ENCODE results near the gene DNASE1L2.

Gene DNASE1L2

GRCh38 chr16:2226245-2226793 lies 9.9 kb upstream of the DNASE1L2 start:
- FAIRE-seq (no peak), DNase-seq (ENCODE audit: insufficient read length, low spot score) (peak; percentile 86)
- TF ChIP-seq POLR2A (IDR thresholded peaks at IDR 0.05; ENCODE audit: low read depth, low read length): no peak

GRCh38 chr16:2226918-2227317 lies 9.3 kb upstream of the DNASE1L2 start:
- no peak for FAIRE-seq
- no peak for DNase-seq (ENCODE audit: insufficient read length, low spot score)
- no peak for TF ChIP-seq POLR2A (IDR thresholded peaks at IDR 0.05; ENCODE audit: low read depth, low read length)

GRCh38 chr16:2228161-2228824 lies 8.0 kb upstream of the DNASE1L2 start:
- no peak for DNase-seq (ENCODE audit: insufficient read length, low spot score)
- no peak for TF ChIP-seq POLR2A (IDR thresholded peaks at IDR 0.05; ENCODE audit: low read depth, low read length)
- FAIRE-seq: no peak

GRCh38 chr16:2229091-2229490 lies 7.2 kb upstream of the DNASE1L2 start:
- no peak for TF ChIP-seq POLR2A (IDR thresholded peaks at IDR 0.05; ENCODE audit: low read depth, low read length)
- FAIRE-seq: no peak

GRCh38 chr16:2229632-2230250 lies 6.5 kb upstream of the DNASE1L2 start:
- FAIRE-seq (no peak), DNase-seq (ENCODE audit: insufficient read length, low spot score) (no peak)

More at GRCh38 chr16:2229091-2229490, 7.2 kb upstream of the DNASE1L2 start:
- no peak for DNase-seq (ENCODE audit: insufficient read length, low spot score)

GRCh38 chr16:2230376-2230775 lies 5.9 kb upstream of the DNASE1L2 start:
- no peak for DNase-seq (ENCODE audit: insufficient read length, low spot score)
- FAIRE-seq: no peak
- no peak for TF ChIP-seq POLR2A (IDR thresholded peaks at IDR 0.05; ENCODE audit: low read depth, low read length)

More at GRCh38 chr16:2229632-2230250, 6.5 kb upstream of the DNASE1L2 start:
- no peak for TF ChIP-seq POLR2A (IDR thresholded peaks at IDR 0.05; ENCODE audit: low read depth, low read length)

- no peak for TF ChIP-seq POLR2A (IDR thresholded peaks at IDR 0.05; ENCODE audit: low read depth, low read length)
- DNase-seq (ENCODE audit: insufficient read length, low spot score): no peak
- FAIRE-seq: no peak
Measured at GRCh38 chr16:2231016-2231931, 5.0 kb upstream of the DNASE1L2 start.

- FAIRE-seq: no peak
- DNase-seq (ENCODE audit: insufficient read length, low spot score): no peak
- no peak for TF ChIP-seq POLR2A (IDR thresholded peaks at IDR 0.05; ENCODE audit: low read depth, low read length)
Measured at GRCh38 chr16:2232094-2232990, 3.9 kb upstream of the DNASE1L2 start.

GRCh38 chr16:2233046-2233775 lies 3.0 kb upstream of the DNASE1L2 start:
- no peak for TF ChIP-seq POLR2A (IDR thresholded peaks at IDR 0.05; ENCODE audit: low read depth, low read length)
- no peak for FAIRE-seq
- no peak for DNase-seq (ENCODE audit: insufficient read length, low spot score)

GRCh38 chr16:2233872-2234812 lies 2.1 kb upstream of the DNASE1L2 start:
- FAIRE-seq: no peak
- DNase-seq (ENCODE audit: insufficient read length, low spot score): no peak
- TF ChIP-seq POLR2A (IDR thresholded peaks at IDR 0.05; ENCODE audit: low read depth, low read length): no peak

GRCh38 chr16:2234813-2235170 lies 1.5 kb upstream of the DNASE1L2 start:
- no peak for DNase-seq (ENCODE audit: insufficient read length, low spot score)
- no peak for TF ChIP-seq POLR2A (IDR thresholded peaks at IDR 0.05; ENCODE audit: low read depth, low read length)
- no peak for FAIRE-seq
